Muscle layer of colon (tissue), 2 donors: Measurements from ENCODE around the gene AQP7.
"Not testable (repeated sequence)": the region's sequence is repeated elsewhere in the genome, so short reads cannot be mapped to it uniquely, and the experiment has no call there.

Experiments
- H3K27ac ChIP-seq: one replicate; pipeline ENCODE4 v1.7.0; 2013; ENCODE audit warnings: low read depth, mild to moderate bottlenecking, low read length, moderate library complexity
- H3K27me3 ChIP-seq, 2 donors: one replicate each; pipeline ENCODE4 v1.7.0; 2013; ENCODE audit warnings: low read length in 2 of 2, mild to moderate bottlenecking in 2 of 2; ENCODE audit not compliant: insufficient read depth in 2 of 2, control insufficient read depth in 1 of 2
- H3K36me3 ChIP-seq: one replicate; pipeline ENCODE4 v1.7.0; 2013; ENCODE audit warnings: mild to moderate bottlenecking, low read length; ENCODE audit not compliant: insufficient read depth
- H3K4me1 ChIP-seq: one replicate; pipeline ENCODE4 v1.7.0; 2013; ENCODE audit warnings: mild to moderate bottlenecking, low read length; ENCODE audit not compliant: insufficient read depth
- H3K4me3 ChIP-seq, 2 donors: one replicate each; pipeline ENCODE4 v1.7.0; 2013; ENCODE audit warnings: low read length in 2 of 2, low read depth in 1 of 2, mild to moderate bottlenecking in 1 of 2, moderate library complexity in 1 of 2
- H3K9ac ChIP-seq: one replicate; pipeline ENCODE4 v1.7.0; 2013; ENCODE audit warnings: low read length
- H3K9me3 ChIP-seq: one replicate; pipeline ENCODE4 v1.7.0; 2013; ENCODE audit warnings: mild to moderate bottlenecking, low read length
- donor health status: abdominal sarcoma.
- donor health status: Adenocarcinoma of cecum.

Gene AQP7

DNA sequence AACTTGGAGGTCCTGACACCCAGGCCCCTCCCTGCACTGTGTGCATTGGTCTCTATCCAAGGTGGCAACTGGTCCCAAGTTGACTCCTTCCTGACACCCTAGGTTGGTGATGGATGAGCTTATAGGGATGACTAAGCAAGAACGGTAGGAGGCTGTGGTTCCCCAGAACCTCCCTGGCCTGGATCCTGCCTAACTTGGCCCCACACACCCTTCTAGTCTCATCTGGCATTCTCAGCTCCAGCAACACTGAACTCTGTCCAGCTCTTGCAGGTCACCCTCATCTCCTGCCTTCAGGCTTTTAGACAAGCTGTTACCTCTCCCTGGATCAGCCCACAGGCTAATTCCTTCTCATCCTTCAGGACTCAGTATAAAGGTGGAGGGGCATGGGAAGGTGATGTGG, 28.6 kb upstream of the AQP7 start:
- Histone ChIP-seq H3K9me3 (no peaks in the 10 kb centered on the region), H3K4me1 (no peaks in the 10 kb centered on the region), H3K9ac (no peak overlapping the region), H3K4me3 (no peak overlapping the region), H3K36me3 (no peaks in the 10 kb centered on the region), H3K27ac (no peak overlapping the region), H3K27me3 (no peaks in the 10 kb centered on the region)

GRCh38 chr9:33429256-33429985, 27.1 kb upstream of the AQP7 start:
- no peak overlapping the region for H3K27ac ChIP-seq

DNA sequence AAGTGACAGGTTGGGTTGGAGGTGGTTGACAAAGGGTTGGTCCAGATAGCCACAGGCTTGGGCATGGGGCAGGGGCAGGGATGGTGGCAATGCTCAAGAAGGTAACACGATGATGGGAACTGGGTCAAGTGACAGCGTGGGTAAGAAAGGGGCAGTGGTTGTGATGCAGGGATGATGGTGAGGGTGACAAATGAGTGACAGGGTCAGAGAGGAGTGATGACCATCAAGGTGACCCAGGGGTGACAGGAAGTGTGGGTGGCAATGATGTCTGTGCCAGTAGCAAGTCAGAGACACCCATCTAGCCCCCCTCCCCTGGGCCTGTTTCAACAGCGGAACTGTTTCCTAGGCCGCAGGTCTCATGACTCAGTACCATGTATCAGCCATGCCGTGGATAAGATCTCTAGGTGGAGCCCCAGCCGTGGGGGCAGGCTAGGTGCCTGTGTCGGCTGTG, 24.5 kb upstream of the AQP7 start:
- H3K36me3 ChIP-seq: no peaks in the 10 kb centered on the region
- no peak overlapping the region for H3K9ac ChIP-seq
- no peaks in the 10 kb centered on the region for H3K27me3 ChIP-seq
- no peaks in the 10 kb centered on the region for H3K4me1 ChIP-seq
- no peaks in the 10 kb centered on the region for H3K9me3 ChIP-seq
- no peak overlapping the region for H3K27ac ChIP-seq
- H3K4me3 ChIP-seq: no peak overlapping the region

More at GRCh38 chr9:33429256-33429985, 27.1 kb upstream of the AQP7 start:
- no peak overlapping the region for H3K9ac ChIP-seq
- no peak overlapping the region for H3K4me3 ChIP-seq
- no peaks in the 10 kb centered on the region for H3K9me3 ChIP-seq
- no peaks in the 10 kb centered on the region for H3K36me3 ChIP-seq
- no peaks in the 10 kb centered on the region for H3K4me1 ChIP-seq
- no peaks in the 10 kb centered on the region for H3K27me3 ChIP-seq

DNA sequence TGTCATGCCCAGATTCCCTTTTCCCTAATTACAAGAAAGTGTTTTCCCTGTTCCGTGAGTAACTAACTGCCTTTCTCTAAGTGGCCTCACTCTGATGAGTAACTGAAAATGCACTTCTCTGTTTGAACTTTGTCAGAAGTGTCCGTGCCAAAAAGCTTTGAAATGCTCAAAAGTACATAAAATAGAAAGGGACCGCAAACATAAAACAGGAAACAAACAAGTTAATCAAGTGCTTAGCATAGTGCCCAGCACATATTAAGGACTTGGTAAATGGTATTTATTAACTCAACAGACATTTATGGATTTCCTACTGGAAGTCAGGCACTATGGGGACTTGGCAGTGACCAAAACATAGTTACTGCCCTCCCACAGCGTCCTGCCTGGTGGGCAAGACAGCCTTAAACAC, 22.8 kb upstream of the AQP7 start:
- Histone ChIP-seq H3K9me3 (no peaks in the 10 kb centered on the region), H3K27ac (no peak overlapping the region), H3K36me3 (no peaks in the 10 kb centered on the region), H3K4me3 (no peak overlapping the region), H3K9ac (no peak overlapping the region), H3K4me1 (no peaks in the 10 kb centered on the region), H3K27me3 (no peaks in the 10 kb centered on the region)

DNA sequence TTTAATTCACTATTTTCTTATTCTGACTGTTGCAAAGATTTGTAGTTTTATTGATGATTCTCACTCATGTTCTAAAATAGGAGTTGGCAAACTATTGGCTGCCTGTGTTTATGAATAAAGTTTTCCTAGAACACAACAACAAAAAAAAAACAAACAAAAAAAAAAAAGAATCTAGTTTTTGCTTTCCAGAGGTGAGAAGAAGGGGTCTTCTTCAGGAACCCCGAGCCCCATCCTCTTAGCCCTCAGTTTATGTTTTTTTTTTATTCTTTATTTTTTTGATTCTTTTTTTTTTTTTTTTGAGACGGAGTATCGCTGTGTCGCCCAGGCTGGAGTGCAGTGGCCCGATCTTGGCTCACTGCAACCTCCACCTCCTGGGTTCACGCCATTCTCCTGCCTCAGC, 22.1 kb upstream of the AQP7 start:
- not testable (repeated sequence) for H3K27me3 ChIP-seq, H3K4me3 ChIP-seq, H3K27ac ChIP-seq, H3K9ac ChIP-seq, H3K36me3 ChIP-seq, H3K9me3 ChIP-seq, H3K4me1 ChIP-seq

DNA sequence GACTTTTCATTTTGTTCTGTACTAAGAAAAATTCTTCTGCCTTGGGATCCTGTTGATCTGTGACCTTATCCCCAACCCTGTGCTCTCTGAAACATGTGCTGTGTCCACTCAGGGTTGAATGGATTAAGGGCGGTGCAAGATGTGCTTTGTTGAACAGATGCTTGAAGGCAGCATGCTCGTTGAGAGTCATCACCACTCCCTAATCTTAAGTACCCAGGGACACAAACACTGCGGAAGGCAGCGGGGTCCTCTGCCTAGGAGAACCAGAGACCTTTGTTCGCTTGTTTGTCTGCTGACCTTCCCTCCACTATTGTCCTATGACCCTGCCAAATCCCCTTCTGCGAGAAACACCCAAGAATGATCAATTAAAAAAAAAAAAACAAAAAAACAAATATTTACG, 21.7 kb upstream of the AQP7 start:
- H3K9ac ChIP-seq, H3K27ac ChIP-seq, H3K9me3 ChIP-seq, H3K36me3 ChIP-seq, H3K4me3 ChIP-seq, H3K4me1 ChIP-seq, H3K27me3 ChIP-seq: not testable (repeated sequence)

GRCh38 chr9:33419708-33420303, 17.4 kb upstream of the AQP7 start:
- Histone ChIP-seq H3K4me1 (no peaks in the 10 kb centered on the region), H3K9ac (no peak overlapping the region), H3K4me3 (no peak overlapping the region), H3K9me3 (no peaks in the 10 kb centered on the region), H3K27ac (no peak overlapping the region), H3K27me3 (no peaks in the 10 kb centered on the region), H3K36me3 (no peaks in the 10 kb centered on the region)

DNA sequence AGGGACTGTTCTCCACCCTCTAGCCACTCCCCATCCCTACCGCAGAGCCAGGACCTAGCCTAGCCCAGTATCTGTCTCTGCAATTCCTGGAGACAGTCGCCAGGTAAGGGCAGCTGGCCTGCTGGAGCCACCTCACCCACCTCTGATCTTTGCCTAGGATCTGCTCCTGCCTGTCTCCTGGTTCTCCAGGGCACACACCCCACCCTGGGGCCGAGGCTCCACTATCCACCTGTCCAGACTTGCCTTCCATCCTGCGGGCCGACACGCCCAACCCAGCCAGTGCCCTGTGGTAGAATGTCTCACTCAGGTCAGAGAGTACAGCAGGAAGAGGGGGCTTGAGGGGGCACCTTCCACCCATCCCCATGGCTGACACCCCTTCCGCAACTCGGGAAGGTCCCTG, 15.7 kb upstream of the AQP7 start:
- Histone ChIP-seq H3K36me3 (no peaks in the 10 kb centered on the region), H3K9ac (no peak overlapping the region), H3K4me1 (no peaks in the 10 kb centered on the region), H3K4me3 (no peak overlapping the region), H3K27ac (no peak overlapping the region), H3K27me3 (no peaks in the 10 kb centered on the region), H3K9me3 (no peaks in the 10 kb centered on the region)

DNA sequence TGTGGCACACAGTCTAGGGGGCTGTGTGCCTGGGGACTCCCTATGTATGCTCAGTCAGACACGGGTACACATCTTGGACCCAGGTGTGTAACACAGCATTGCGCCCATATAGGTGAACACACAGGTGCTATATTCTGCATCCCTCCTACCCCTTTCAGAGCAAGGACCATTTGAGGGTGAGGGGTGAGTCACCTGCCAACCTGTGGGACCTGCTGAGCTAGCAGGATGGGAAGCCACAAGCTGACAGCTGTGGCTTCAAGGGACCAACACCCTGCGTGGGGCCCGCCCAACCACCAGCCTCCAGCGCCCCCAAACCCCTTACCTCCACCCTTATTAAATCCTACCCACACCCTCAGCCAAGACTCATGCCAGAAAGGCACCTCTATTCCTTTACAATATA, 14.6 kb upstream of the AQP7 start:
- no peaks in the 10 kb centered on the region for H3K4me1 ChIP-seq
- H3K9me3 ChIP-seq: no peaks in the 10 kb centered on the region
- no peak overlapping the region for H3K9ac ChIP-seq

DNA sequence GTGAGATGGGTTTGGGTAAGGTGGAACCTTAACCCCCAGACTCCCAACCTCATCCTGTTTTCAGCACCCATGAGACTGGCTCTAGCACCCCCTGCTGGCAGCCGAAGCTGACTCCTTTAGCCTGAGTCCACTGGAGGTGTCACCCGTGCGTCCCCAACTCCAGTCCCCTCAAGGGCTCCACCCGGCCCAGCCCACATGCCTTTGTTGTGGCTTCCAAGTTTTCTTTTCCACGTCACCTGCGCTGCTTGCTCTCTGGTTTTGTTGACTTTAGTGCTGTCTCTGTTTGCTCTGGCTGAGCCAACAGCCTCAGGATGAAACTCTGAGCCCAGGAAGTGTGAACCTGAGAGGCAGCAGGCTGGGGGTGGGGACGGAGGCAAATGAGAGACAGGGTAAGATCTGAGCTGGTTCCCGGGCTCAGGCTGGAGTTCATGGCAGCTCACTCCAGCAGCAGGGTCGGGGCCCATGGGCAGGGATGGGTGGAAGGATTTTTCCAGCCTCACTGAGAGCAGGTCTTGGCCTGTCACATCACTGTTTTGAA, 13.2 kb upstream of the AQP7 start:
- H3K36me3 ChIP-seq: no peaks in the 10 kb centered on the region
- no peak overlapping the region for H3K9ac ChIP-seq
- H3K9me3 ChIP-seq: no peaks in the 10 kb centered on the region
- no peak overlapping the region for H3K27ac ChIP-seq
- H3K4me1 ChIP-seq: no peaks in the 10 kb centered on the region
- no peak overlapping the region for H3K4me3 ChIP-seq
- no peaks in the 10 kb centered on the region for H3K27me3 ChIP-seq

More for the DNA sequence above, 14.6 kb upstream of the AQP7 start:
- H3K27me3 ChIP-seq: no peaks in the 10 kb centered on the region
- no peak overlapping the region for H3K4me3 ChIP-seq
- H3K27ac ChIP-seq: no peak overlapping the region
- no peaks in the 10 kb centered on the region for H3K36me3 ChIP-seq

- no peaks in the 10 kb centered on the region for H3K4me1 ChIP-seq
- H3K9me3 ChIP-seq: no peaks in the 10 kb centered on the region
- H3K36me3 ChIP-seq: no peaks in the 10 kb centered on the region
- no peak overlapping the region for H3K9ac ChIP-seq
- no peaks in the 10 kb centered on the region for H3K27me3 ChIP-seq
- no peak overlapping the region for H3K4me3 ChIP-seq
- H3K27ac ChIP-seq: no peak overlapping the region
These were observed 12.6 kb upstream of the AQP7 start for GRCh38 chr9:33414889-33415500.
